NCI-H69 (cell line): Measurements from ENCODE around the gene CYBC1.

ENCODE experiments used
- DNase-seq: peaks from one replicate; lab custom pipeline; 2025; lab: John Stamatoyannopoulos, UW

CYBC1 gene

GRCh38 chr17:82408288-82408937, 42.1 kb downstream of the CYBC1 start:
- no peak for DNase-seq

GRCh38 chr17:82407255-82407654, 43.3 kb downstream of the CYBC1 start:
- DNase-seq, result no peak

GRCh38 chr17:82406131-82406671, 44.4 kb downstream of the CYBC1 start:
- DNase-seq, result no peak

GRCh38 chr17:82405051-82405450, 45.5 kb downstream of the CYBC1 start:
- no peak for DNase-seq

- DNase-seq, result no peak
Measured at GRCh38 chr17:82403662-82404660, 46.6 kb downstream of the CYBC1 start.

- DNase-seq, result no peak
Measured at GRCh38 chr17:82402865-82403264, 47.7 kb downstream of the CYBC1 start.

- DNase-seq, result no peak
Measured at GRCh38 chr17:82400830-82401229, 49.7 kb downstream of the CYBC1 start.

GRCh38 chr17:82400206-82400605, 50.3 kb downstream of the CYBC1 start:
- DNase-seq, result no peak

GRCh38 chr17:82399601-82400101, 50.9 kb downstream of the CYBC1 start:
- DNase-seq, result peak; percentile 83

GRCh38 chr17:82399041-82399441, 51.5 kb downstream of the CYBC1 start:
- peak; percentile 87 for DNase-seq

GRCh38 chr17:82397449-82398335, 52.9 kb downstream of the CYBC1 start:
- DNase-seq, result peak; percentile 30

- DNase-seq, result no peak
Measured at GRCh38 chr17:82396601-82397435, 53.7 kb downstream of the CYBC1 start.

GRCh38 chr17:82394278-82394677, 56.3 kb downstream of the CYBC1 start:
- no peak for DNase-seq

- no peak for DNase-seq
Measured at GRCh38 chr17:82392941-82393340, 57.6 kb downstream of the CYBC1 start.
